SH-SY5Y (cell line): ENCODE data around the gene CDC42SE2.

Experiments
- GATA2 ChIP-seq: IDR thresholded peaks from 2 replicates; pipeline ENCODE4 v1.6.1; 2011; ENCODE audit warnings: mild to moderate bottlenecking, low read depth, low read length
- GATA3 ChIP-seq: IDR thresholded peaks from 2 replicates; pipeline ENCODE4 v1.6.1; 2011; ENCODE audit warnings: low read depth, mild to moderate bottlenecking, low read length, moderate library complexity

The CDC42SE2 gene

DNA sequence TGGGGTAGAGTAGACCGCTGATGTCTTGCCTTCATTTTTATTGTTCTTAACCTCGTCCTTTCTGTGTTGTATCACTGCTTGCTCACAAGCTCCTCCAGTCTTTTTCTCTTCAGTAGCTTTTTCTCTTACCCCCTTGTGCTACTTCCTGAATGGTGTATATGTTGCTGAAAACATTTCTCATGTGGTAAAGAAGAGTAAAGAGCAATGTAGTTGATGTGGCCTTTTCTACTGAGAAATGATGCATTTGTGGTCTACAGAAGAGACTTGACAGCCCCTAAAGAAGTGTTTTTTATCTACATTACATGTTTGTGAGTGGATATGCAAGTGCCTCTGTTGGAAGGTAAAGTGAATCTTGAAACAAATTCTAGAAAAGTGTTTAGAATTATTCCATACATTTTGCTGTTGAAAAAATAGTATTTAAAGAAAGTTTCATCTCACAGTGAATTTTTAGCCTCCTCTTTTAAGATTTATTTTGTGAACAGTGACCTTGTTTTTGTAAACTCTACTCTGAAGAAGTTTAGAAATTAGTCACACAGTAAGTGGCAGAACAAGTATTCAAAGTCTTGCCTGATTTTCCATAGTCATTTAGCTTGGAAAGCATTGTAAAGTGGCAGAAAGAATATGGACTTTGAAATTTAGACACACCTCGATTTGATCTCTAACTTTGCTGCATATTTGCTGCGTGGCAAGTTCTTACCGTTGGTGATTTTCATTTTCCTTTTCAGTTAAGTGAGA lies 17.4 kb downstream of the CDC42SE2 start:
- TF ChIP-seq GATA2 (no peak), GATA3 (no peak)

DNA sequence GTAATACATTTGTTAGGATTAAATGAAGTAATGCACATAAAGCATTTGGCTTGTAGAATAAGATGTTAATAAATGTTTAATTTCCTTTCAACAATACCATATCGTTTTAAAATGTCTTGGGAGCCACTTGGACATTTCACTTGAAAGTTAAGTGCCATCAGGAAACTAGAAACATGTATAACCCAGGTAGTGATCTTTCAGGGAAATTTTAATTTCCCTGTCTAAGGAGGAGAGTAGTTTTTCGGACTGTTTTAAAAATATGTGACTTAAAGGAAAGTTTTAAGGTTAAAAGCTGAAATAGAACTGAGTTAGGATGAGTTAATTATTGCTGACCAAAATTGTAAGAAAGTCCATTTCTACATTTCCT lies 18.0 kb downstream of the CDC42SE2 start:
- TF ChIP-seq GATA3 (no peak), GATA2 (no peak)

DNA sequence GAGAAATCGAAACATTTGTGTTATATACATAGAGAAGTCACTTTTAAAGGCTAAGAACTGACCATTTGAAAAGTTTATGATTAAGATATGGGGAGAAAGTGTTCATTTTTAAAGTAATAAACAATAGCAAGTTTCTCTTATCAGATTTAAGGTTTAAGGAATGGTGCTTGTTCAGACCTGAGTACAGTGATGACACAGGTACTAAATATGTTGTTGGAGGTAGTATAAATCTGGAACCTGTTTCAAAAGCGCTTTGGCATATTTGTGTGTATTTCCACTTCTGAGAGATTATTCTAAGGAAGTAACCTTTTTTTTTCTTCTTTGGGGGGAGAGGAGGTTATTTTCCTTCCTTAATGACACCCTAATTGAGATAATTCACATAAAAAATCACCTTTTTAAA lies 18.4 kb downstream of the CDC42SE2 start:
- TF ChIP-seq GATA3 (no peak), GATA2 (no peak)

DNA sequence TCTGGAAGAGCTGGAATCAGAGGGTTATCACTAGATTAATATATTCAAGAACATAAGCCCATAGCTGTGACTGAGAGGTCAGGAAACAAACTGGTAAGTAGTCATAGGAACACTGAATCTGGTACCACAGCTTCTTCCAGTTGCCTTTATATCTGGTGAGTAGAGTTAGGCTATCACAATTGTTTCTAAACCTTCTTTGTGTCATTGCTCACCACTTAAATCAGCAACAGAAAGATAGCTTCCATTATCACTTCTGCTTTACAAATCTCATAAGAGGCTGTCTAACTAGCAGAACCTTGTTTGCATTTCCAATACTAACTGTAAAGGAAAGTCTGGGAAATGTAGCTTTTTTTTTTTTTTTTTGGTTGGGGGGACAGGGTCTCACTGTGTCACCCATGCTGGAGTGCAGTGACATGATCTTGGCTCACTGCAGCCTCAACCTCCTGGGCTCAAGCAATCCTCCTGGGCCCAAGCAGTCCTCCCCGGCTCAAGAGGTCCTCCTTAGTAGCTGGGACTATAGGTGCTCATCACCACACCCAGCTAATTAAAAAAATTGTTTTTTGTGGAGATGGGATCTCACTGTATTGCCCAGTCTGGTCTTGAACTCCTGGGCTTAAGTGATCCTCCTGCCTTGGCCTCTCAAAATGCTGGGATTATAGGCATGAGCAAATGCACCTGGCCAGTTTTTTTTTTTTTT lies 22.0 kb downstream of the CDC42SE2 start:
- no peak for TF ChIP-seq GATA2
- TF ChIP-seq GATA3 = no peak

DNA sequence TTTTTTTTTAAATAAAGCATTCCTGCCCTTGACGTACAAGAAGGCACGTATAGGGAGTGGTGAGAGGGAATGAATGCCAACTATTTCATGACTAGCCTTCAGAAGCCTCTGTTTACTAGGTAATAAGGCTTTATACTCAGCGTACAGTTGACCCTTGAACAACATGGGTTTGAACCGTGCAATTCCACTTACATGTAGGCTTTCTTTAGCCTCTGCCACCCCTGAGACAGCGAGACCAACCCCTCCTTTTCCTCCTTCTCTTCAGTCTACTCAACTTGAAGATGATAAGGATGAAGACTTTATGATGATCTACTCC lies 22.5 kb downstream of the CDC42SE2 start:
- TF ChIP-seq GATA3 (no peak), GATA2 (no peak)

DNA sequence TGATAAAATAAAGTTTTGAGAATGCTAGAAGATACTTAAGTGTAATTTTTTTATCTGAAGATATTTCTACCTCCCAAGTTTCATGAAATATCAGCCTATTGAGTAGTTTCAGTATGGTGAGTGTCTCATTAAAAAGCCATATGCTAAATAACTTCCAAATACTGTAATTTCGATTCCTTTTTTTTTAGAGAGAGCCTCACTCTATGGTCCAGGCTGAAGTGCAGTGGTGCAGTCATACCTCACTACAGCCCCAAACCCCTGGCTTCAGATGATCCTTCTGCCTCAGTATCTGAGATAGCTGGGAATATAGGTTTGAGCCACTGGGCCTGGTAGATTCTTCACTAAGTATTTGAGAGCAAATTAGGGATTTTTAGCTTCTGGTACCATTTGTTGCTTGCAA lies 24.5 kb downstream of the CDC42SE2 start:
- no peak for TF ChIP-seq GATA3
- no peak for TF ChIP-seq GATA2

DNA sequence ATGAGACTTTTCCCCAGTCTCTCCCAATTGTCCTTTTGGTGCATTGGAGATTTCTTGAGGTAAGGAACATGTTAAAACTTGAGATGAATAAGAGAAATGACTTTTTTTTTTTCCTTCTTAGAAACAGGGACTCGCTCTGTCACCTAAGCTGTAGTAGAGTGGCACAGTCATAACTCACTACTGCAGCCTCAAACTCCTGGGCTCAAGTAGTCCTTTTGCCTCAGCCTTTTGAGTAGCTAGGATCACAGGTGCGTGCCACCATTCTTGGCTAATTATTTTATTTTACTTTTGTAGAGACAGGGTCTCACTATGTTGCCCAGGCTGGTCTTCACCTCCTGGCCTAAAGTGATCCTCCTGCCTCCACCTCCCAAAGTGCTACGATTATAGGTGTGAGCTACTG lies 25.9 kb downstream of the CDC42SE2 start:
- TF ChIP-seq GATA2 (no peak), GATA3 (no peak)

DNA sequence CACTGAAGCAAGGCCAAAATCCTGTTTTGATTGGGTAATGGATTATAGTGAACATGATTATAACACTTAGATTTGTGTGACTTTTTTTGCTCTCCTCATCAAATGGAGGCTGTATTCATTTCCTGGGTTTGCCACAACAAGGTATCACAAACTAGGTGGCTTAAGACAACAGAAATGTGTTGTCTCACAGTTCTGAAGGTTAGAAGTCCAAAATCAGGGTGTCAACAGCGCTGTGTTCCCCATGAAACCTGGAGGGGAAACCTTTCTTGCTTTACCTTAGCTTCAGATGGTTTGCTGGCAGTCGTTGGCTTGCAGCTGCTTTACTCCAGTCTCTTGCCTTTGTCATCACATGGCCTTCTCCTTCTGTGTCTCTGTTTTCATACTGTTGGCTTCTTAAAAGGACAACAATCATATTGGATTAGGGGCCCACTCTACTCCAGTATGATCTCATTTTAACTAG lies 32.4 kb downstream of the CDC42SE2 start:
- TF ChIP-seq GATA2 (no peak), GATA3 (no peak)

DNA sequence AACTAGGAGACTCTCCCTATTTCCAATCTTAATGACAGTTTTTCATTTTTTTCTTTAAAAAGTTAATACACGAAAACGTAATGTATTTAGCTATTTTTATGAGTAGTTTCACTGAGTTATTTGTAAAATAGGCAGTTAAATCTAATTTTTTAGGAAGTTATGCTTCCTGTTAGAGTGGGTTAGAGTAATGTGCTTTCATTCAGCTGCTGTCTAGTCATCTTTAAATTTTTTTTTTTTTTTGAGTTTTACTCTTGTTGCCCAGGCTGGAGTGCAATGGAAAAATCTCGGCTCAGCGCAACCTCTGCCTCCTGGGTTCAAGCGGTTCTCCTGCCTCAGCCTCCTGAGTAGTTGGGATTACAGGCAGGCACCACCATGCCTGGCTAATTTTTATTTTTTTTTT lies 34.0 kb downstream of the CDC42SE2 start:
- TF ChIP-seq GATA2 (no peak), GATA3 (no peak)

DNA sequence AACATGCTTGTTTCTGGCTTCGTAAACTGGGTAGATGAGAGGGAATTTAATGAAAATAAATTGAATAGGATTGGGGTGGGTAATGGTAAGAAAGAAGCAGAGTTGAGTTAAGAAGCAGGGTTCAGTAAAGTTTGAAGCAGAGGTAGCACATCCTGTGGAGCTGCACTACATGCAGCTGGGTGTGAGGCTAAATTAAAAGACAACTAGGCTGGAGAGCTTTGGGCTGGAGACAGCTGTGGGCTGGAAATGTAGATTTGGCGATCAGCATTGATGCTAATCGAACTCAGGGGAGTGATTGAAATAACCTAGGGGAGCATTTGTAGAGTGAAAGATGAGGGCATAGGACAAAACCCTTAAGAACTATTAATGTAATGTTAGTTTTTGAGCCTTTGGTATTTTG lies 35.6 kb downstream of the CDC42SE2 start:
- no peak for TF ChIP-seq GATA3
- no peak for TF ChIP-seq GATA2

DNA sequence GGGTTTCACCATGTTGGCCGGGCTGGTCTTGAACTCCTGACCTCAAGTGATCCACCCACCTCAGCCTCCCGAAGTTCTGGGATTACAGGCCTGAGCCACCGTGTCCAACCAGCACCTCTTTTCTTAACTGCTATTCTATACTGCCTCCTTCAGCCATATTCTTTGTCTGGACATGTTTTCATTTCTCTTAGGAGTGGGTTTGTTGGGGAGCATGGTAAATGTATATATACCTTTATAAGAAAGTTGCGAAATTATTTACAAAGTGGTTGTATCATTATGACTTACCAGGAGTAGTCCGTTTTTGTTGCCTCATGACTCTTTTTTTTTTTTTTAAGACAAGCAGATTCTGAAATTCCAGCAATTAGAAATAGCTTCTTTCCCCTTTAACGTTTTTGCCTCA lies 38.7 kb downstream of the CDC42SE2 start:
- TF ChIP-seq GATA3 = no peak
- no peak for TF ChIP-seq GATA2

DNA sequence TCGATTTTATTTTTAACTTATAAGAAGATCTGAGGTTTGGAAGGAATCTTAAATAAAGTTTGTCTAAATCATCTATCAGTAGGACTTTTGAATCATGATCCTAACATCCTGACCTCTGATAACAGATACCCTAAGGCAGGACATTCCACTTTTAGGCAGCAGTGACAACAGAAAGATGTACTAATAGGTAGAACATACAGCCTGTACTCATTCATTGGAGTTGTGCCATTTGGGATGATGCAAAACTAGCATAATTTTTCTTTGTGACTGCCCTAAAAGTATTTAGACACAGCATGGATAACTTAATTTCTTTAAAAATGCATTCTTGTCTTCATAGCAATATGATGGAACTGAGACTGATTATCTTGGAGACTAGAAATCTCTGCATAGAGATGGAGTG lies 39.7 kb downstream of the CDC42SE2 start:
- TF ChIP-seq GATA2 = no peak
- no peak for TF ChIP-seq GATA3

DNA sequence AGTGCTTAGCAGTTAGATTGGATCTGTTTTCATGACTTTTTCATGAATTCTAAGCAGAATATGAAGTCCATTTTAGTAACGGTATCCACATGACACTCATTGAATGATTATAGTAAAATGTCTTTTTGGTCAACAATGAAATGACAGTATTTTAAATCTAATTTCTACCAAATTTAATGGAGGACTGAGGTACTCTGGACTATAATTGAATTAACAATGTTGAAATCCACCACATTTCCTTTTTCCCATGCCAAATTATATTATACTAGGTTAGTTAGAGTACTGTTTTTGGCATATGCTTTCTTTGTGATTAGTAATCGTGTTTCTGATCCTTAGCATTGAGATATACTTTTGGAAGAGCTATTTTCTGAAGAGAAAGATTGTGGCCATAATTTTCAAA lies 40.6 kb downstream of the CDC42SE2 start:
- TF ChIP-seq GATA2 (no peak), GATA3 (no peak)

DNA sequence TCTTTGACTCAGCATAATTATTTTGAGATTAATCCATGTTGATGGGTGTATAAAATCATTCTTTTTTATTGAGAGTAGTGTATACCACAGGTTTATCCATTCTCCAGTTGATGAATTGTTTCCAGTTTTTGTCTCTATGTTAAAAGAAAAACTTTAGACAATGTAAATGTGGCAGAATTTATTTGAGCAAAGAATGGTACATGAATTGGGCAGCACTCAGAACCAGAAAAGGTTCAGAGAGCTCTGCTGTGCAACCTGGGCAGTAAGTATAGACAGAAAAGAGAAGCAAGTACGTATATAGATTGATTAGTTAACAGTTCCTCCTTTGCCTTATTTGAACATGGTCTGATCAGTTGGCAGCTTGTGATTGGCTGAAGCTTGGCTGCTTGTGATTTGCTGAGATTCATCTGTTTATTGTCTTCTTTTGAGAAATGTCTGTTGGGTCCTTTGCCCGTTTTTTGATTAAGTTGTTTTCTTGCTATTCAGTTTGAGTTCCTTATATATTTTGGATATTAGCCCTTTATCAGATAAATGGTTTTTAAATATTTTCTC lies 41.4 kb downstream of the CDC42SE2 start:
- no peak for TF ChIP-seq GATA2
- TF ChIP-seq GATA3 = no peak

DNA sequence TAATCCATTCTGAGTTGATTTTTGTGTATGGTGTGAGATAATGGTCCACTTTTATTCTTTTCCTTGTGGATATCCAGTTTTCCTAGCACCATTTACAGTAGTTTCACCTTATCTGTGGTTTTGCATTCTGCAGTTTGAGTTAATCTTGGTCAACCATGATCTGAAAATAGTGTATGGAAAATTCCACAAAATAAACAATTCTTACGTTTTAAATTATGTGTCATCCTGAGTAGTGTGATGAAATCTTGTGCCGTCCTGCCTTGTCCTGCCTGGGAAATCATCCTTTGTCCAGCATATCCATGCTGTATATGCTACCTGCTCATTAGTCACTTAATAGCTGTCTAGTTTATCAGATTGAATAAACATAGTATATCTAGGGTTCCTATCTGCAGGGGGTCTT lies 42.1 kb downstream of the CDC42SE2 start:
- no peak for TF ChIP-seq GATA3
- no peak for TF ChIP-seq GATA2

DNA sequence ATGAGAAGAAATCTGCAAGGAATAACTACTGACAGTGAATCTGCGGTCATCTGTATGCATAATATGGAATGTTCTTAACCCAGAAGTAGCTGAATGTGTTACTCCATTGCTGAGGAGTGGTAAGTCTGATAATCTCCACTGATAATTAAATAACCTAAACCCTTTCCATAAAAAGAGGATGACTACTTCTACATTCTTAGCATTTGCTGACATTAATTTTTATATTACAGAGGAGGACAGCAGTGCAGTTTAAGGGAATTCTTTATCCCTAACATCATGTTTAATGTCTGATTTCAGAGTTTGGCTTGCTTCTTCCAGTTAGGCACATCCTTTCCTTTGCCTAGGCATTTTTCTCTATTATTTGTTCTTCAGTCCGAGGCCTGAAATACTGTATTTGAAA lies 52.2 kb downstream of the CDC42SE2 start:
- TF ChIP-seq GATA3 (no peak), GATA2 (no peak)
